ENCODE measurements around the gene MAGI2. TPM values are rescaled to one million over a fixed set of nuclear protein-coding genes. Genes with fewer than 3 reads are reported as not detected.
"Not testable (repeated sequence)": the region's sequence is repeated elsewhere in the genome, so short reads cannot be mapped to it uniquely, and the experiment has no call there.

The MAGI2 gene
- total and polyA plus RNA-seq, 2 donors from 2014 or later, result 4.4 to 9.0 TPM

GRCh38 chr7:78253850-78254725 is 1199.4 kb downstream of the MAGI2 start:
- Histone ChIP-seq H3K9me3 (ENCODE audit: control insufficient read depth in 2 of 3, insufficient read depth in 1 of 3, low read length in 3 of 3) (peaks cover 0 to under 1% (median under 1%) of the 10 kb centered on the region in 3 donors), H3K27me3 (ENCODE audit: control insufficient read depth, insufficient read depth, low read length) (no peaks in the 10 kb centered on the region), H3K4me1 (ENCODE audit: control insufficient read depth in 2 of 3, insufficient read depth in 2 of 3, low read depth in 1 of 3, low read length in 3 of 3) (no peaks in the 10 kb centered on the region), H3K4me3 (ENCODE audit: low read length in 3 of 3) (no peak overlapping the region), H3K27ac (ENCODE audit: low read depth in 2 of 2, low read length in 2 of 2) (no peak overlapping the region), H3K9ac (ENCODE audit: low read length in 3 of 3) (no peak overlapping the region), H3K36me3 (ENCODE audit: control insufficient read depth in 2 of 3, insufficient read depth in 3 of 3, low read length in 3 of 3) (no peaks in the 10 kb centered on the region)
- no peak for DNase-seq
- intact Hi-C loops (cut with DNase I), result no loop called here
- no peak for TF ChIP-seq CTCF (IDR thresholded peaks at IDR 0.05; ENCODE audit: borderline replicate concordance, extremely low read depth, insufficient read depth)
- no peak for FAIRE-seq

GRCh38 chr7:78248867-78249266 is 1204.6 kb downstream of the MAGI2 start:
- no peak overlapping the region for H3K4me3 ChIP-seq (ENCODE audit: low read length in 3 of 3)
- H3K27ac ChIP-seq (ENCODE audit: low read depth in 2 of 2, low read length in 2 of 2), result no peak overlapping the region
- no peak for TF ChIP-seq CTCF (IDR thresholded peaks at IDR 0.05; ENCODE audit: borderline replicate concordance, extremely low read depth, insufficient read depth)
- peaks cover 0 to 15% (median 6%) of the 10 kb centered on the region in 3 donors for H3K9me3 ChIP-seq (ENCODE audit: control insufficient read depth in 2 of 3, insufficient read depth in 1 of 3, low read length in 3 of 3)
- no peaks in the 10 kb centered on the region for H3K4me1 ChIP-seq (ENCODE audit: control insufficient read depth in 2 of 3, insufficient read depth in 2 of 3, low read depth in 1 of 3, low read length in 3 of 3)
- H3K9ac ChIP-seq (ENCODE audit: low read length in 3 of 3), result no peak overlapping the region
- no peaks in the 10 kb centered on the region for H3K27me3 ChIP-seq (ENCODE audit: control insufficient read depth, insufficient read depth, low read length)
- intact Hi-C loops (cut with DNase I), result no loop called here
- DNase-seq (no peak), FAIRE-seq (no peak)
- H3K36me3 ChIP-seq (ENCODE audit: control insufficient read depth in 2 of 3, insufficient read depth in 3 of 3, low read length in 3 of 3), result no peaks in the 10 kb centered on the region

GRCh38 chr7:78247910-78248689 is 1205.4 kb downstream of the MAGI2 start:
- intact Hi-C loops (cut with DNase I), result no loop called here
- DNase-seq, result no peak

GRCh38 chr7:78240179-78240578 is 1213.3 kb downstream of the MAGI2 start:
- H3K9ac ChIP-seq (ENCODE audit: low read length in 3 of 3); H3K27ac ChIP-seq (ENCODE audit: low read depth in 2 of 2, low read length in 2 of 2); FAIRE-seq; H3K4me3 ChIP-seq (ENCODE audit: low read length in 3 of 3); H3K27me3 ChIP-seq (ENCODE audit: control insufficient read depth, insufficient read depth, low read length); H3K4me1 ChIP-seq (ENCODE audit: control insufficient read depth in 2 of 3, insufficient read depth in 2 of 3, low read depth in 1 of 3, low read length in 3 of 3); H3K36me3 ChIP-seq (ENCODE audit: control insufficient read depth in 2 of 3, insufficient read depth in 3 of 3, low read length in 3 of 3); DNase-seq; intact Hi-C loops (cut with DNase I); H3K9me3 ChIP-seq (ENCODE audit: control insufficient read depth in 2 of 3, insufficient read depth in 1 of 3, low read length in 3 of 3): not testable (repeated sequence)

More at GRCh38 chr7:78247910-78248689, 1205.4 kb downstream of the MAGI2 start:
- Histone ChIP-seq H3K27ac (ENCODE audit: low read depth in 2 of 2, low read length in 2 of 2) (no peak overlapping the region), H3K27me3 (ENCODE audit: control insufficient read depth, insufficient read depth, low read length) (no peaks in the 10 kb centered on the region), H3K9me3 (ENCODE audit: control insufficient read depth in 2 of 3, insufficient read depth in 1 of 3, low read length in 3 of 3) (peaks cover 0 to 15% (median 6%) of the 10 kb centered on the region in 3 donors), H3K4me3 (ENCODE audit: low read length in 3 of 3) (no peak overlapping the region), H3K4me1 (ENCODE audit: control insufficient read depth in 2 of 3, insufficient read depth in 2 of 3, low read depth in 1 of 3, low read length in 3 of 3) (no peaks in the 10 kb centered on the region), H3K36me3 (ENCODE audit: control insufficient read depth in 2 of 3, insufficient read depth in 3 of 3, low read length in 3 of 3) (no peaks in the 10 kb centered on the region), H3K9ac (ENCODE audit: low read length in 3 of 3) (no peak overlapping the region)
- TF ChIP-seq CTCF (IDR thresholded peaks at IDR 0.05; ENCODE audit: borderline replicate concordance, extremely low read depth, insufficient read depth), result no peak
- FAIRE-seq, result no peak
